SH-SY5Y (cell line): ENCODE data around the gene TLL1.

ENCODE experiments used
- GATA2 ChIP-seq: IDR thresholded peaks from 2 replicates; pipeline ENCODE4 v1.6.1; 2011; ENCODE audit warnings: mild to moderate bottlenecking, low read depth, low read length
- GATA3 ChIP-seq: IDR thresholded peaks from 2 replicates; pipeline ENCODE4 v1.6.1; 2011; ENCODE audit warnings: low read depth, mild to moderate bottlenecking, low read length, moderate library complexity

GRCh38 chr4:166066936-166067335 lies 193.9 kb downstream of the TLL1 start:
- TF ChIP-seq GATA2 = no peak
- TF ChIP-seq GATA3 = no peak
